NCI-H345 treated with DMSO at 0.1 percent for 48 hours (cell line): ENCODE measurements around the gene ASMTL.

Source experiments
- DNase-seq: peaks from one replicate; lab custom pipeline; 2025; ENCODE audit not compliant: unreplicated experiment; lab: John Stamatoyannopoulos, UW

ASMTL gene

DNA sequence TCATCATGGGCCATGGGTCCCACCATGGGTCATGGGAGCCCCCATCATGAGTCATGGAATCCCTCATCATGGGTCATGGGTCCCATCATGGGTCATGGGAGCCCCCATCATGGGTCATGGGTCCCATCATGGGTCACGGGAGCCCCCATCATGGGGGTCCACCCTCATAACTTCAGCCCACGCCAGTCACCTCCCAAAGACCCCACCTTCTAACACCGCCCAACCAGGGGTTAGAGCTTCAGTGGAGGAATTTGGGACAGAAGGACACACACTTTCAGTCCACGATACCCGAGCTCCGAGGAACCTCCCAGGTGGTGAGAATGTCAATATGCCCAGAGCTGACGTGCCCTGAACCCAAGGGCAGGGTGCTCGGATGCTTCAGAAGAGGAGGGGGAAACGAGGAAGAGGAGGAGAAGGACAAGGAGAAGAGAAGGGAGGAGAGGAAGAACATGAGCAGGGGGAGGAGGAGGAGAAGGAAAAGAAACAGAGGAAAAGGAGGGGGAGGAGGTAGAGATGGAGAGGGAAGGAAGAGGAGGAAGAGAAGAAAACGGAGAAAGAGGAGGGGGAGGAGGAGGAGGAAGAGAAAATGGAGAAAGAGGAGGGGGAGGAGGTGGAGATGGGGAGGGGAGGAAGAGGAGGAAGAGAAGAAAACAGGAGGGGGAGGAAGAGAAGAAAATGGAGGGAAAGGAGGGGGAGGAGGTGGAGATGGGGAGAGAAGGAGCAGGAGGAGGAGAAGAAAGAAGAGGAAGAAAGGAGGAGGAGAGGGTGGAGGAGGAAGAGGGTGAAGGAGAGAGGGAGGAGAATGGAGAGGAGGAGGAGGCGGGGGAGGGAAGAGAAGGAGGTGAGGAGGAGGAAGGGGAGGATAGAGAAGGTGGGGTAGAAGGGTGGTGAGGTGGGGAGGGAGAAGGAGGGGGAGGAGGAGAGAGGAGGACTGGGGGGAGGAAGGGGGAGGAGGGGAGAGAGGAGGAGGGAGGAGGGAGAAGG is 98.4 kb downstream of the ASMTL start:
- no peak for DNase-seq
